Activated naive CD4-positive, alpha-beta T cell treated with anti-CD3 and anti-CD28 coated beads, Interleukin-2, amount 50 U/mL, for 24 hours (primary cell): ENCODE measurements around the gene WASF2.
"Not testable (repeated sequence)": the region's sequence is repeated elsewhere in the genome, so short reads cannot be mapped to it uniquely, and the experiment has no call there.

ENCODE experiments used
- H3K27ac Mint-ChIP-seq: one replicate; pipeline ENCODE4 v1.8.0; 2021; ENCODE audit warnings: mild to moderate bottlenecking, mixed read lengths
- H3K27me3 Mint-ChIP-seq: one replicate; pipeline ENCODE4 v1.8.0; 2021; ENCODE audit warnings: mixed read lengths
- H3K36me3 Mint-ChIP-seq: one replicate; pipeline ENCODE4 v1.8.0; 2021; ENCODE audit warnings: mixed read lengths
- H3K4me1 Mint-ChIP-seq: one replicate; pipeline ENCODE4 v1.8.0; 2021; ENCODE audit warnings: mixed read lengths
- H3K4me3 Mint-ChIP-seq: one replicate; pipeline ENCODE4 v1.8.0; 2021; ENCODE audit warnings: mild to moderate bottlenecking, mixed read lengths
- H3K9me3 Mint-ChIP-seq: one replicate; pipeline ENCODE4 v1.8.0; 2021; ENCODE audit warnings: mixed read lengths

WASF2 gene, protein sequence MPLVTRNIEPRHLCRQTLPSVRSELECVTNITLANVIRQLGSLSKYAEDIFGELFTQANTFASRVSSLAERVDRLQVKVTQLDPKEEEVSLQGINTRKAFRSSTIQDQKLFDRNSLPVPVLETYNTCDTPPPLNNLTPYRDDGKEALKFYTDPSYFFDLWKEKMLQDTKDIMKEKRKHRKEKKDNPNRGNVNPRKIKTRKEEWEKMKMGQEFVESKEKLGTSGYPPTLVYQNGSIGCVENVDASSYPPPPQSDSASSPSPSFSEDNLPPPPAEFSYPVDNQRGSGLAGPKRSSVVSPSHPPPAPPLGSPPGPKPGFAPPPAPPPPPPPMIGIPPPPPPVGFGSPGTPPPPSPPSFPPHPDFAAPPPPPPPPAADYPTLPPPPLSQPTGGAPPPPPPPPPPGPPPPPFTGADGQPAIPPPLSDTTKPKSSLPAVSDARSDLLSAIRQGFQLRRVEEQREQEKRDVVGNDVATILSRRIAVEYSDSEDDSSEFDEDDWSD

DNA sequence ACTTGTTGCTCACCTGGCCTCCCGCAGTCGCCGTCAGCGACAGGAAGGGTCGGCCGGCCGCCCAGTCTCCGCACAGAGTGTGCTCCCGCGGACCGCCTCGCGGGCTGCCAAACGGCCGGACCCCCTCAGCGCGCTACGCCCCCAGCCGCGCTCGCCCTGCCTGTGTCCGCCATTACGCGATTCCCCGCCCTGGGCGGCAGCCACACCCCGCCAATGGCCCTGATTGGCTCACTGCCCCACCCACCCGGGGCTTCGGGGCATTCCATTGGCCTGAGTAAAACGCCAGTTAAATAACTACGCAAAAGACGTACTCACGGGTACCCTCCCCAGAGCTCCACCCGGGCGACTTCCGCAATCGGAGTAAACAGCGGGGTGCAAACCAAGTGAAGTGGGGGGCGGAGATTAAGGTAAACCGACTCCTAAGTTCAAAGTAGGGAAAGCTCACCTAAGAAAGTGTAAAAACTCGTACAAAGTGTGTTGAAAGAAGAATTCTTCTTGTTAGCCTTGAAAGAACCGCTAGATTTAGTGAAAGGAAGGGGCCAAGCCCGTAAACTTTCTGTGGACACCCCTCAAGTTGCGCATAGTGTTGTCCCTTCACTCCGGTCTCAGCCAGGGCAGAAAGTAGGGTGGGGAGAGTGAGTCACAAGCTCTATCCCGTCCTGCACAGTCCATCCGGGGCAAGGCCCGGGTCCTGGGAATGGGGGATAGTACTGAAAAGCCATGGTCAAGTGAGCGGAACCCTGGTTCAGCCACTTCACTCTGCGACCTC, at the start of gene WASF2:
WASF2 (minus strand) TSS at position 195 of the 769 bp plus-strand sequence. CDS start 61,277 bp downstream, outside the sequence.
- no peaks in the 10 kb centered on the region for H3K27me3 Mint-ChIP-seq
- H3K27ac Mint-ChIP-seq = peak within 1 kb of the TSS; percentile 99
- peaks cover 37% of the 10 kb centered on the region for H3K4me1 Mint-ChIP-seq
- no peaks in the 10 kb centered on the region for H3K36me3 Mint-ChIP-seq
- H3K9me3 Mint-ChIP-seq = no peaks in the 10 kb centered on the region
- H3K4me3 Mint-ChIP-seq = peak within 1 kb of the TSS; percentile 95

DNA sequence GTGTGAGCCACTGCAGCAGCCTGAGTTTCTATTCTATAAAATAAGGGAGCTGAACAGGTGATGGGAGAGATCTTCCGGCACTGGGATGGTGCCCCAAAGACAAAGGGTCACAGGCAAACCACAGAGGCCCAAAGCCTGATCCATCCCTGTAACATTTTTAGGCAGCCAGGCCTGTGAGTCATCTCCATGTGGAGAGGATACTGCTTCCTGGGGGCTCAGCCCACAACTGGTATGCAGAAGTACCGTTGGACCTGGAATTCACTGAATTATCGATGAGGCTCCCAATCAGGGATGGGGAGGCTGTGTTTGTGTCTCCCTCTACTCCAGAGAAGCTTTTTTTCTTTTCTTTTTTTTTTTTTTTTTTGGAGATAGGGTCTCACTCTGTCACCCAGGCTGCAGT, 48.8 kb upstream of the WASF2 start:
- Mint-ChIP-seq H3K4me1 (peaks cover 4% of the 10 kb centered on the region), H3K27ac (no peak overlapping the region), H3K9me3 (no peaks in the 10 kb centered on the region), H3K36me3 (no peaks in the 10 kb centered on the region), H3K4me3 (no peak overlapping the region), H3K27me3 (no peaks in the 10 kb centered on the region)

DNA sequence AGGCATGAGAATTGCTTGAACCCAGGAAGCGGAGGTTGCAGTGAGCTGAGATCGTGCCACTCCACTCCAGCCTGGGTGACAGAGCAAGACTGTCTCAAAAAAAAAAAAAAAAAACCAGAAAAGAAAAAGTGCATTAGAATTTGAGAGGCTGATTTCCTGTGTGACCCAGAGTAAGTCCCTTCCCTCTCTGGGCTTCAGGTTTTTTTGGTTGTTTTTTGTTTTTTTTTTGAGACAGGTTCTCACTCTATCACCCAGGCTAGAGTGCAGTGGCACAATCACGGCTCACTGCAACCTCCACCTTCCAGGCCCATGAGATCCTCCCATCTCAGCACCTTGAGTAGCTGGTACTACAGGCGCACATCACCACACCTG, 48.3 kb upstream of the WASF2 start:
- not testable (repeated sequence) for H3K36me3 Mint-ChIP-seq, H3K27me3 Mint-ChIP-seq, H3K27ac Mint-ChIP-seq, H3K4me1 Mint-ChIP-seq, H3K4me3 Mint-ChIP-seq, H3K9me3 Mint-ChIP-seq

DNA sequence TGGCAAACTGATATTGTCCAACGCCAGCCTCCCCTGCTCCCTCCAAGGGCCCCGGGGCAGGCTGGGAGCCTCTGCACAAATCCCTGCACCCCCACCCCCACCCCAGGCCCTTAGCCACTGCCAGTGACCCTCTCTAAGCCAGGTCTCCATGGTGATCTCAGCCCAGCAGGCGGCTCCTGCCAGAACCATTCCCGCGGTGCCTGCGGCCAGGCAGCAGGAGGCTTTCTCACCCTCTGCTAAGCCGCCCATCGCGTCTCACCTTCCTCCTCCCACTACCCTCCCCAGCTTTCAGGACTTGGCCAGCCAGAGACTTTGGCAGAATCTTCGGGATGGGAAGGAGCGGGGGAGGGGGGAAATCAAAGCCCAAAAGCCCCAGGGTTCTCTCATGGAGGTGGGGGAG, 46.8 kb upstream of the WASF2 start:
- Mint-ChIP-seq H3K27me3 (no peaks in the 10 kb centered on the region), H3K4me3 (no peak overlapping the region), H3K36me3 (no peaks in the 10 kb centered on the region), H3K4me1 (peaks cover 13% of the 10 kb centered on the region), H3K9me3 (no peaks in the 10 kb centered on the region), H3K27ac (no peak overlapping the region)

DNA sequence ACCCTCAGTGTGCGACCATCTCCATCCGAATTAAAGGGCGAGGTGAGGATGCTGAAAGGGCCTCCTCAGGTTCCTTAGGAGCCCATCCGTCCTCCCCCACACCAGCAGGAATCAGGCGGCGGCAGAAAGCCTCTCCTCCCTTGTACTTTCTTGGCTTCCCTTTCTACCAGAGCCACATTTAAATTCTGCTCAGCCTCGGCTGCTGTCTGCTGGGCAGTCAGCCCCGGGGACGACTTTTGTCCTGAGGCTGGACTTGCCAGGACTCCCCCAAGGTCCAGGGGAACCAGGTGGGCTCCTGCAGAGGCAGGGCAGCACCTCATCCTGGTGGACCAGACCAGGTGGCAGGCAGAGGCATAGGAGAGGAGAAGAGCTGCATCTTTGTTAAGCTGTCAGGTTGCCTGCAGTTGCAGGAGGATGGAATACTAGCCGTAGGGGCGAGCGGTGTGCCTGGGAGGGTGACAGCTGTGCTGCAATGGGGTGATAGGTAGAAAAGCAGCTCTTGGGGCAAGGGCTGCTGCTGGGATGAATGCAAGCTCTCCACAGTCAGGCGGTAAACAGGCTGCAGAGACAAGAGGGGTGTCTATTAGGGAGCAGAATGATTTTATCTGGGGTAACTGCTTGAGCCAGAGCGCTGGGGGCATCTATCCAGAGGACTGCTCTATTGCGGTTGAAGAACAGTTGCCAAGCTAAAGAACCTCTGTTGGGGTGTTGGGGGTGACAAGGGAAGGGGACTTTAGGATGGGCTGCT, 46.2 kb upstream of the WASF2 start:
- H3K4me1 Mint-ChIP-seq = peaks cover 14% of the 10 kb centered on the region
- peak overlapping the region; percentile 36 for H3K27ac Mint-ChIP-seq
- H3K9me3 Mint-ChIP-seq = no peaks in the 10 kb centered on the region
- no peaks in the 10 kb centered on the region for H3K36me3 Mint-ChIP-seq
- no peaks in the 10 kb centered on the region for H3K27me3 Mint-ChIP-seq
- no peak overlapping the region for H3K4me3 Mint-ChIP-seq

DNA sequence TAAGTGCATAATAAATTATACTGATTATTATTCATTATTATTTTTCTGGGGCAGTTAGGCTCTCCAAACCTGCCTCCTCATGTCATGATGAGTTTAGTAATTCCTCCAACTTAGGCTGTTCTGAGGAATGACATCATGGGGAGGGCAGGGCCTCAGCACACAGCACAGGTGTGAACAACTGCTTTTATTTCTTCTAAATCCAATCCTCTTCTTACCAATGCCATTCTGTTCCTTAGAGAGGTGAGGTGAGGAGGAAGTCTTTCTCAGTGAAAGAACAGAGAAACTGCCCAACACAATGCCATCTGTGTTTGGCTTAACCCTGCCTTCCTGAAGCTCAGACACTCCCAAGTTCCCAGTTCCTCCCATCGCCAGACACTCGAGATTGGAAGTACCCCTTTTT, 45.4 kb upstream of the WASF2 start:
- H3K4me1 Mint-ChIP-seq = peaks cover 14% of the 10 kb centered on the region
- H3K4me3 Mint-ChIP-seq = no peak overlapping the region
- H3K9me3 Mint-ChIP-seq = no peaks in the 10 kb centered on the region
- peak overlapping the region; percentile 59 for H3K27ac Mint-ChIP-seq
- H3K36me3 Mint-ChIP-seq = no peaks in the 10 kb centered on the region
- no peaks in the 10 kb centered on the region for H3K27me3 Mint-ChIP-seq

DNA sequence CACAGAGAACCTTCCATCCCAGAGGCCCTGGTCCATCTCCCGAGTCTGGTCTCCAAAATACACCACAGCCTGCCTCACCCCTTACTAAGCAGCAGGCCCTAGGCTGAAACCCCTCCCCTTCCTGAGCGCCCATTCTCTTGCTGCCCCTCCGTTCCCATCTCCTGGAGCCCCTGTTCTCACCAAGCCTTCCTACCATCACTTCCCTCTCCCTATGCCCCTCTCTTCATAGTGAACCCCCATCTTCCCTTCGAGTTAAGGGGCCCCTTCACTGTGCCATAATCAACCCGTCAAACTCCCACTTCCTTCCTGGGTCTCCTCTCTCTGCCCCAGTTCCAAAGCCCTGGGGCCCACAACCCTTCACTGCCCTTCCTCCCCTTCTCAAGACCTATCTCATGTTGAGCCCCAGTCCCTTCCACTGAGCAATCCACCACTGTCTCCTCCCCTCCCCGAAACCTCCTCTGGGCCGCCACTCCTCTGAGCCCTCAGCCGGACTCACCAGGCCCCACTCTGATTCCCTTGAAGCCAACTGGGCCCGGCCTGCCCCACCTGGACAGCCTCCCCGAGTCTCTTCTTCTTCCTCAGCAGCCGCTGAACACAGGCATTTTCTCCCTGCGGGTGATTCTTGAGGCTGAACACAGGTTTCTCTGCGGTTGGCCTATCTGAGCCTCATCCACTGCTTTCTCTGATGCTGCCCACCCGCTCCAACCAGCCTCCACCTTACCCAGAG, 42.2 kb upstream of the WASF2 start:
- H3K27ac Mint-ChIP-seq = peak overlapping the region; percentile 89
- no peak overlapping the region for H3K4me3 Mint-ChIP-seq
- peaks cover 29% of the 10 kb centered on the region for H3K4me1 Mint-ChIP-seq
- no peaks in the 10 kb centered on the region for H3K27me3 Mint-ChIP-seq
- no peaks in the 10 kb centered on the region for H3K36me3 Mint-ChIP-seq
- no peaks in the 10 kb centered on the region for H3K9me3 Mint-ChIP-seq

DNA sequence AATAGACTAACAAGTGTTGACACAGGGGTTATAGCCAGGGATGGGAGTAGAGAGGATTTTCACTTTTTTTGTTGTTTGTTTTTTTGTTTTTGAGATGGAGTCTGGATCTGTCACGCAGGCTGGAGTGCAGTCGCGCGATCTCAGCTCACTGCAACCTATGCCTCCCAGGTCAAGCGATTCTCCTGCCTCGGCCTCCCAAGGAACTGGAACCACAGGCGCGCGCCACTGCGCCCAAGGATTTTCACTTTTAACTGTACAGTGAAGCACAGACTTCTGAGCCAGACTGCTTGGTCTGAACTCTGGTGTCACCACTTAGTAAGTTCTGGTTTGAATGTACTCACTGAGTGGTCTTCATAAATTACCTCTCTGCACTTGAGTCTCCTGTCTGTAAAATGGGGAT, 40.2 kb upstream of the WASF2 start:
- Mint-ChIP-seq H3K9me3 (no peaks in the 10 kb centered on the region), H3K27ac (peak overlapping the region; percentile 41)

DNA sequence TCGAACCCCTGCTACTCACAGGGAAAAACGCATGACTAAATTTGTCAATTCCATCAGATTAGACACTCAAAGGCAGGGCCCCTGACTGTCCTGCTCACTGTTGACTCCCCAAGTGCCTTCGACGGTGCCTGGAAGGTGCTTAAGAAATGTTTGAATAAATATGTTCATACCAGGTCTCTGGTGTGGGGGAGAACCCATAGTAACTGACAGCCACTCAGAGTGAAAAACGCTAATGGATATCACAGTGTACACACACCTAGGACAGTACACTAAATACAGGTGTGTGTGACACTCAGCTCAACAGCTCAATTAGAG, 39.7 kb upstream of the WASF2 start:
- H3K9me3 Mint-ChIP-seq = no peaks in the 10 kb centered on the region
- peak overlapping the region; percentile 32 for H3K4me3 Mint-ChIP-seq
- peaks cover 50% of the 10 kb centered on the region for H3K4me1 Mint-ChIP-seq
- H3K27ac Mint-ChIP-seq = peak overlapping the region; percentile 42
- H3K36me3 Mint-ChIP-seq = no peaks in the 10 kb centered on the region
- H3K27me3 Mint-ChIP-seq = no peaks in the 10 kb centered on the region

More for the DNA sequence above, 40.2 kb upstream of the WASF2 start:
- Mint-ChIP-seq H3K36me3 (no peaks in the 10 kb centered on the region), H3K27me3 (no peaks in the 10 kb centered on the region), H3K4me1 (peaks cover 46% of the 10 kb centered on the region), H3K4me3 (no peak overlapping the region)

DNA sequence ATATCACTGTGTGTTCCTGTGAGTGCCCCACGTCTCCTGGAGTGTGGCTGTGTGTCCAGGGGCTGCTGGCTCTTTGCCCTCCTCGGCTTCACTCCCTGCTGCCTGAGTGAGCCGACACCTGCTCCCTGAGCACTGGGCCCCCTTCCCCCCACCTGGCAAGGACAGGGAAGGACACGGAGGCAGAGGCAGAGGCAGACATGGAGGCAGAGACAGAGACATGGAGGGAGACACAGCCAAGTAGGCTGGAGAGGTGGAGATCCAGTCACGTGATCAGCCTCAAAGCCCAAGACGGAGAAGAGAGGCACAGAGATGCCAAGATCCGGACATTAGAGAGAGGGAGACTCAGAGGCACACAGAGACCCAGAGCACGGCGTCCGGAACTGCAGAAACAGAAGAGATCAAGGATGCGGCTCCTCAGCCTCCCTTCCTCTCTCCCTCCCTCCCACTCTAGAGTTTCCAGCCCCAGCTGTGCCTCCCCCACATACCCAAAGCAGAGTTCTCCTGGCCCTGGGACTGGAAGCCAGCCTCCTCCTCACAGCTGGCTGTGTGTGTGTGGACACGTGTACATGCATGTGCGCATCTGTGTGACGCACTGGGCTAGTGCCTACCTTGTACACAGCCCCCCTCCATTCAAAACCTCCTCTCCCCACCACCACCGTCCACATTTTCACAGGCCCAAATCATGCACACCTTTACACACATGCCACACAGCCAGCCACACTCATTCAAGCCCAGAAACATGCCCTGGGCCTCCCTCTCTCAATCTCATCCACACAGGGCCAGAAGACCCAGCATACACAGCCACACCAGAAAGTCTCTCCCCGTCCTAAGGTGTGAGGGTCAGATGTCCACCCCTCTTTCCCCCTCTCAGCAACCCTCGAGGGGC, 39.1 kb upstream of the WASF2 start:
- Mint-ChIP-seq H3K4me3 (peak overlapping the region; percentile 84), H3K27ac (peak overlapping the region; percentile 42), H3K36me3 (no peaks in the 10 kb centered on the region), H3K27me3 (no peaks in the 10 kb centered on the region), H3K9me3 (no peaks in the 10 kb centered on the region), H3K4me1 (peaks cover 56% of the 10 kb centered on the region)

DNA sequence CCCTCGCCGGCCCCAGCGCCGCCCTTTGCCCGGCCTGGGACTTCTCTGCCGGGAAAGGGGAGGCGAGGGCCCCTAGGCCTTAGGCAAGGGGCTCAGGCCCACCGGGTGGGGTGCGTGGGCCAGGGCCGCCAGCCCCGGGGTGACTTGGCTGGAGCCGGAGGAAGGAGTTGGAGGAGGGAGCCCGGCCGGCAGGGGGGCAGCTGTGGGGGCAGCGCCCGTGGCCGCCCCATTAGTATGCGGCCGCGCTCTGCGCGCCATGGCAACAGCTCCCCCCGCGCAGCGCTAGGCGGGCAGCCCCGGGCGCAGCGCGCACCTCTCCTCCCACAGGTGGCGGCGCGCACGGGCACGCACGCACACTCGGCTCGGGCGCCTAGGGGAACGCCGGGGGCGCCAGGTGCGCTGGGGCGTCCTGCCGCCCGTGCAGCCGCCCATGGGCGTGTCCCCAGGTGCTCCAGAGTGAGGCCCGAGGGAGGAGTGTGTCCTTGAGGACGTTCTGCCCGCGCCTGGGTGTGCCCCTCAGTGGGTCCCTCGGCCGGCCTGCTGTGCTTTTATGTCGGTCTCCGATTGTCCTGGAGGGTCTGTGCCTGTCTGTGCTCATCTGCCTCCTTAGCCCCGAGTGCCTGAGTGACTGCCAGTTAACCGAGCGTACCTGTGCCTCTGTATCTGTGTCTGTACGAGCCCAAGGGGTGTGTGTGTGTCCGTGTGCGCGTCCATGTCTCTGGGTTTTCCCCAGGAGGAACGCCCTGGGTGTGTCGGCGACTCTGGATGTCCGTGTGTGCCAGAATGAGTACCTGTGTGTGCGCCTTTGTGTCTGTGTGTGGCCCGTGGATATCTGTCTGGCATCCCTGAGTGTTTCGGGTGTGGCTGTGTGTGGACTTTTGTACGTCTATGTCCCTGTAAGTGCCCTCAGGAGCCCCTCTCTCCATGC, 38.2 kb upstream of the WASF2 start:
- peak overlapping the region; percentile 73 for H3K27ac Mint-ChIP-seq
- H3K4me3 Mint-ChIP-seq = peak overlapping the region; percentile 84
- H3K9me3 Mint-ChIP-seq = no peaks in the 10 kb centered on the region
- H3K36me3 Mint-ChIP-seq = no peaks in the 10 kb centered on the region
- no peaks in the 10 kb centered on the region for H3K27me3 Mint-ChIP-seq
- H3K4me1 Mint-ChIP-seq = peaks cover 64% of the 10 kb centered on the region

DNA sequence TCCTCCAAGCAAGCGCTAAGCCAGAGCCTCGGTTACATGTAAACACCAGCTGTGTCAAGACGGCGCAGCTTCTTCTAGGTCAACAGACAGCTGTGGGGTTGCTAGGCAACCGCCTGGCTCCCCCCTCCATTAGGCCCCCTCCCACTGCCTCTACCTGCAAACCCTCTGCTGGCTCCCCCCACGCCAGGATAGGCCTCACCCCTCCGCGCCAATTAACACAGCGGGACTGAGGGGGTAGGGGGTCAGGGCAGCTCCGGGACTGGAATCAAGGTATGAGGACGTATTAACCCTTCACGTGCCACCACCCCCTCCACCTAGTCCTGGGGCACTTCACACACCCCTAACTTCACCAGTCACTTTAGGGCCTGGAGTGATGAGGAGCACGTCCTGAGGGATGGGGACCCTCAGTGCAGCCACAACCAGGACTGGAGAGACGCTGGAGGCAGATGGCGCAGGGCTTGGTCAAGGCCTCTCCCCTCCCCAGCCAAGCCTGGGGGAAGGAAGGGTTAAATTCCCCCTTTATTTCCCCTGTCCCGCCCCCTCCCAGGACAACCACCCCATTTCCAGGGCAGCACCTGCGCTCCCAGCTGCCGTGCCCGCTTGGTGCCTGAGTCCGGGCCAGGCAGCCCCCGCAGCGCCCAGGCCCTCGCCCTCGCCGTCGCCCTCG, 37.4 kb upstream of the WASF2 start:
- Mint-ChIP-seq H3K27me3 (no peaks in the 10 kb centered on the region), H3K9me3 (no peaks in the 10 kb centered on the region), H3K4me1 (peaks cover 64% of the 10 kb centered on the region), H3K27ac (no peak overlapping the region), H3K36me3 (no peaks in the 10 kb centered on the region), H3K4me3 (peak overlapping the region; percentile 76)

DNA sequence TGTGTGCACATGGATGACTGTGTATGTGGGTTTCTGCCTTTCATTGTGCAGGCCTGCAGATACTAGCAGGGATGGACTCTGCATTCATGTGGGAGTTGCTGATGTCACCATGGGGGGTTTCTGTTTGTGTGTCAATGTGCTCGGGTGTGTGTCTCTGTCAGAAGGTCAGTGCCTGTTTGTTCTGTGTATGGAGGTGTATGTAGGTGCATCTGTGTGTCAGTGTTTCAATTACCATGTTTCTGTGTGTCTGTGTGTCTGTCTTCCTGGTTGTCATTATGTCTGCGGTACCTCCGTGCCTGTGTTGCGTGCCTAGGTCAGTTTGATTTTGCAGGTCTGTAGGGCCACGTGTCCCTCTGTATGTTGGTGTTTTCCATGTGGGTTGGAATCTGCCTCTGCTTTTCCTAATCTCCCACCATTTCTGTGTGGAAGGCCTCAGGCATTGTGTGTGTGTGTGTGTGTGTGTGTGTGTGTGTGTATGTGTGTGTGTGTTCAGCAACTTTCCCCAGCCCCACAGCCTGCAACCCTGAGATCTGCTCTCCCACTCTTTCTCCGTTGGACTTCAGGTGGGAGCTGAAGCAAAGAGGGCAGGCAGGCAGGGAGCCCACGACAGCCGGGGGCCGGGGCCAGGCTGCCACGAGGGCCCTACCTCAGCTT, 36.7 kb upstream of the WASF2 start:
- Mint-ChIP-seq H3K4me3 (peak overlapping the region; percentile 76), H3K9me3 (no peaks in the 10 kb centered on the region), H3K27me3 (no peaks in the 10 kb centered on the region), H3K27ac (peak overlapping the region; percentile 90), H3K4me1 (peaks cover 64% of the 10 kb centered on the region), H3K36me3 (no peaks in the 10 kb centered on the region)
